IMR-90 (cell line): ENCODE results near the gene LHFPL3. TPM values are rescaled to one million over a fixed set of nuclear protein-coding genes. Genes with fewer than 3 reads are reported as not detected.

Experiments
- ATAC-seq: fragments of 200-7000 bp; cut with Tn5 transposase; 2 replicates; pipeline ENCODE4 v1.9.1; 2020; ENCODE audit warnings: low read depth, mild to moderate bottlenecking, moderate library complexity
- BruUV-seq: library from RNA; stranded (reverse); fragments of 400-500 nt; replicated peaks from 2 replicates; lab custom pipeline; 2021; lab: Mats Ljungman, UMichigan
- CTCF ChIA-PET: fragments of 300-600 bp; formaldehyde crosslinking; extraction: SDS; loops from one replicate; lab custom pipeline; 2021; ENCODE audit warnings: antibody characterized with exemption; lab: Yijun Ruan, JAX
- POLR2A ChIA-PET: fragments of 300-600 bp; sonication (Branson Sonifier 250); formaldehyde crosslinking; loops from one replicate; lab custom pipeline; 2022; ENCODE audit warnings: antibody characterized with exemption; ENCODE audit not compliant: unreplicated experiment; lab: Charles Lee
- DNase-seq: peaks from one replicate; pipeline ENCODE4 v3.0.0; 2013
- H2AFZ ChIP-seq: replicated peaks from 2 replicates; pipeline ENCODE3; 2013; ENCODE audit warnings: low read length, mild to moderate bottlenecking; ENCODE audit not compliant: poor library complexity
- H2AK5ac ChIP-seq: 2 replicates; pipeline ENCODE4 v1.6.1; 2013; ENCODE audit warnings: low read depth, low read length, inconsistent platforms
- H2AK9ac ChIP-seq: replicated peaks from 2 replicates; pipeline ENCODE3; 2013; ENCODE audit warnings: mild to moderate bottlenecking, low read depth, low read length, moderate library complexity; ENCODE audit not compliant: poor library complexity
- H2BK120ac ChIP-seq: 2 replicates; pipeline ENCODE4 v1.6.1; 2013; ENCODE audit warnings: low read depth, low read length, inconsistent platforms
- H2BK15ac ChIP-seq: 3 replicates; pipeline ENCODE4 v1.6.1; 2013; ENCODE audit warnings: low read depth, low read length, inconsistent platforms
- H2BK20ac ChIP-seq: 2 replicates; pipeline ENCODE4 v1.6.1; 2013; ENCODE audit warnings: low read depth, mild to moderate bottlenecking, inconsistent platforms, low read length, moderate library complexity
- H2BK5ac ChIP-seq: 2 replicates; pipeline ENCODE4 v1.6.1; 2013; ENCODE audit warnings: mild to moderate bottlenecking, low read depth, low read length, inconsistent platforms; ENCODE audit not compliant: poor library complexity, severe bottlenecking
- H3K14ac ChIP-seq: replicated peaks from 2 replicates; pipeline ENCODE4 v1.6.1; 2013; ENCODE audit warnings: low read depth, low read length, inconsistent platforms
- H3K18ac ChIP-seq: 2 replicates; pipeline ENCODE4 v1.6.1; 2013; ENCODE audit warnings: low read depth, low read length, control low read depth
- H3K23ac ChIP-seq: 2 replicates; pipeline ENCODE4 v1.6.1; 2013; ENCODE audit warnings: low read depth, low read length, inconsistent platforms
- H3K27ac ChIP-seq: 2 replicates; pipeline ENCODE4 v1.5.1; 2013; ENCODE audit warnings: mild to moderate bottlenecking, control low read depth, low read length; ENCODE audit not compliant: insufficient read depth
- H3K27me3 ChIP-seq: 2 replicates; pipeline ENCODE4 v1.6.1; 2013; ENCODE audit warnings: low read length; ENCODE audit not compliant: control insufficient read depth, insufficient read depth
- H3K36me3 ChIP-seq: 2 replicates; pipeline ENCODE4 v1.6.1; 2013; ENCODE audit warnings: low read length, mixed read lengths; ENCODE audit not compliant: control insufficient read depth, insufficient read depth
- H3K4ac ChIP-seq: 2 replicates; pipeline ENCODE4 v1.6.1; 2013; ENCODE audit warnings: low read depth, low read length, inconsistent platforms
- H3K4me1 ChIP-seq: 2 replicates; pipeline ENCODE4 v1.6.1; 2013; ENCODE audit warnings: low read length, mixed read lengths; ENCODE audit not compliant: control insufficient read depth, insufficient read depth
- H3K4me2 ChIP-seq: 2 replicates; pipeline ENCODE4 v1.6.1; 2013; ENCODE audit warnings: low read depth, mild to moderate bottlenecking, control low read depth, low read length, moderate library complexity
- H3K4me3 ChIP-seq: 2 replicates; pipeline ENCODE4 v1.5.1; 2013; ENCODE audit warnings: low read depth, mild to moderate bottlenecking, control low read depth, low read length, moderate library complexity; ENCODE audit not compliant: insufficient read depth
- H3K56ac ChIP-seq: 2 replicates; pipeline ENCODE4 v1.6.1; 2013; ENCODE audit warnings: low read length, inconsistent platforms; ENCODE audit not compliant: insufficient read depth; ENCODE audit errors: extremely low read depth
- H3K79me1 ChIP-seq, 2 experiments: 2 replicates each; pipeline ENCODE4 v1.6.1; 2013; ENCODE audit warnings: low read length in 2 of 2, inconsistent platforms in 1 of 2, low read depth in 1 of 2
- H3K9ac ChIP-seq: 2 replicates; pipeline ENCODE4 v1.6.1; 2013; ENCODE audit warnings: low read depth, low read length, control low read depth
- H3K9me1 ChIP-seq: 2 replicates; pipeline ENCODE4 v1.6.1; 2013; ENCODE audit warnings: low read length, inconsistent platforms; ENCODE audit not compliant: insufficient read depth
- H3K9me3 ChIP-seq: 2 replicates; pipeline ENCODE4 v1.6.1; 2013; ENCODE audit warnings: low read length; ENCODE audit not compliant: control insufficient read depth, insufficient read depth
- H4K20me1 ChIP-seq: 2 replicates; pipeline ENCODE4 v1.6.1; 2013; ENCODE audit warnings: low read length, inconsistent platforms; ENCODE audit not compliant: insufficient read depth
- H4K5ac ChIP-seq: 2 replicates; pipeline ENCODE4 v1.6.1; 2013; ENCODE audit warnings: mild to moderate bottlenecking, low read depth, low read length, control low read depth
- H4K8ac ChIP-seq, 2 experiments: 2 replicates each; pipeline ENCODE4 v1.6.1; 2013; ENCODE audit warnings: low read depth in 2 of 2, low read length in 2 of 2, control low read depth in 1 of 2, inconsistent platforms in 1 of 2
- H4K91ac ChIP-seq: 2 replicates; pipeline ENCODE4 v1.6.1; 2013; ENCODE audit warnings: low read depth, low read length, inconsistent platforms; ENCODE audit not compliant: insufficient read depth
- BHLHE40 ChIP-seq: fragments of 150-350 bp; IDR thresholded peaks from 2 replicates; pipeline ENCODE4 v1.6.1; 2016; ENCODE audit warnings: mild to moderate bottlenecking, low read depth, low read length
- CEBPB ChIP-seq: IDR thresholded peaks from 2 replicates; pipeline ENCODE4 v1.6.1; 2012; ENCODE audit warnings: low read depth, low read length, improper control_type of control experiment
- CHD1 ChIP-seq: IDR thresholded peaks from 2 replicates; pipeline ENCODE4 v1.6.1; 2012; ENCODE audit warnings: low read depth, low read length, improper control_type of control experiment
- CTCF ChIP-seq: conservative IDR thresholded peaks from 2 replicates; pipeline ENCODE4 v1.5.1; 2012; ENCODE audit warnings: mild to moderate bottlenecking, low read depth, low read length, improper control_type of control experiment
- ELK1 ChIP-seq: fragments of 150-350 bp; IDR thresholded peaks from 2 replicates; pipeline ENCODE4 v1.6.1; 2016; ENCODE audit warnings: low read depth, mild to moderate bottlenecking, low read length, moderate library complexity, borderline replicate concordance
- FOS ChIP-seq: fragments of 150-350 bp; IDR thresholded peaks from 2 replicates; pipeline ENCODE4 v1.6.1; 2016; ENCODE audit warnings: low read depth, low read length
- MAFK ChIP-seq: IDR thresholded peaks from 2 replicates; pipeline ENCODE4 v1.6.1; 2012; ENCODE audit warnings: low read depth, low read length, improper control_type of control experiment
- MAZ ChIP-seq: IDR thresholded peaks from 2 replicates; pipeline ENCODE4 v1.6.1; 2012; ENCODE audit warnings: low read depth, mild to moderate bottlenecking, low read length, improper control_type of control experiment, moderate library complexity, borderline replicate concordance
- MXI1 ChIP-seq: IDR thresholded peaks from 2 replicates; pipeline ENCODE4 v1.6.1; 2012; ENCODE audit warnings: low read depth, mild to moderate bottlenecking, low read length, moderate library complexity, borderline replicate concordance
- NFE2L2 ChIP-seq: fragments of 150-350 bp; IDR thresholded peaks from 2 replicates; pipeline ENCODE4 v1.6.1; 2016; ENCODE audit warnings: low read depth, mild to moderate bottlenecking, low read length
- POLR2A ChIP-seq: IDR thresholded peaks from 2 replicates; pipeline ENCODE4 v1.6.1; 2012; ENCODE audit warnings: mild to moderate bottlenecking, low read depth, low read length
- RAD21 ChIP-seq: IDR thresholded peaks from 2 replicates; pipeline ENCODE4 v1.6.1; 2012; ENCODE audit warnings: low read length, improper control_type of control experiment
- RCOR1 ChIP-seq: IDR thresholded peaks from 2 replicates; pipeline ENCODE4 v1.6.1; 2012; ENCODE audit warnings: mild to moderate bottlenecking, low read length, improper control_type of control experiment; ENCODE audit not compliant: insufficient replicate concordance
- RFX5 ChIP-seq: IDR thresholded peaks from 2 replicates; pipeline ENCODE4 v1.8.0; 2012; ENCODE audit warnings: low read depth, mild to moderate bottlenecking, low read length, moderate library complexity
- SMC3 ChIP-seq: fragments of 150-350 bp; IDR thresholded peaks from 2 replicates; pipeline ENCODE4 v1.6.1; 2016; ENCODE audit warnings: low read depth, mild to moderate bottlenecking, antibody characterized with exemption, low read length, moderate library complexity
- USF2 ChIP-seq: fragments of 150-350 bp; IDR thresholded peaks from 2 replicates; pipeline ENCODE4 v1.6.1; 2017; ENCODE audit warnings: mild to moderate bottlenecking, antibody characterized with exemption, low read length, low read depth
- WGBS, 2 experiments: methylation state at CpG; one replicate each; pipeline versions ENCODE4 v1.1.5 to v1.1.7; 2013; ENCODE audit warnings: missing lambda C conversion rate in 2 of 2; ENCODE audit not compliant: insufficient read length in 1 of 2; ENCODE audit errors: extremely low coverage in 2 of 2; 5-methylcytosine and 5-hydroxymethylcytosine counted together
- dilution Hi-C: fragments of 300-500 bp; cut with HindIII; formaldehyde crosslinking; loops from one replicate; pipeline ENCODE4 v1.14.3; 2018; ENCODE audit warnings: low sequenced_read_pairs; ENCODE audit not compliant: unreplicated experiment
- in situ Hi-C: fragments of 300-500 bp; cut with MboI; formaldehyde crosslinking; loops from 3 replicates; pipeline ENCODE4 v1.14.3; 2019; ENCODE audit warnings: low sequenced_read_pairs, inconsistent platforms, mixed read lengths
- intact Hi-C: fragments of 100-400 bp; cut with micrococcal nuclease; formaldehyde crosslinking; loops from 2 replicates; pipeline ENCODE4 v1.10.0; 2022
- polyA plus RNA-seq, 3 experiments: library from polyadenylated mRNA; depleted of rRNA; stranded (reverse); fragments of >200 nt; gene quantifications; 2 replicates each; pipeline ENCODE4 v1.2.3, GENCODE V29; 2012; ENCODE audit warnings: low replicate concordance in 1 of 3
- total RNA-seq: library from RNA; depleted of rRNA; stranded (reverse); fragments of >200 nt; gene quantifications from 2 replicates; pipeline ENCODE4 v1.2.3, GENCODE V29; 2012

The LHFPL3 gene
- total and polyA plus RNA-seq, 2 of the 4 experiments (the other 2 are of a cell fraction) = not detected

GRCh38 chr7:104657134-104657533 is 328.7 kb downstream of the LHFPL3 start:
- no peak overlapping the region for H4K5ac ChIP-seq
- no peaks in the 10 kb centered on the region for H3K36me3 ChIP-seq
- ATAC-seq (no peak), DNase-seq (no peak)
- no peak overlapping the region for H2BK15ac ChIP-seq
- in situ Hi-C loops = no loop called here
- H3K27me3 ChIP-seq = no peaks in the 10 kb centered on the region
- ChIA-PET POLR2A (no interaction called here), CTCF (no interaction called here)
- no peak overlapping the region for H4K91ac ChIP-seq
- H2BK120ac ChIP-seq = no peak overlapping the region
- no peaks in the 10 kb centered on the region for H3K9me1 ChIP-seq
- H3K4me2 ChIP-seq = no peak overlapping the region
- H4K20me1 ChIP-seq = no peaks in the 10 kb centered on the region
- no peak overlapping the region for H2BK20ac ChIP-seq
- H3K4me1 ChIP-seq = no peaks in the 10 kb centered on the region
- no peak overlapping the region for H3K56ac ChIP-seq
- no peak overlapping the region for H3K14ac ChIP-seq
- no peak overlapping the region for H2AK9ac ChIP-seq
- no CpG with 5 or more reads among the region's 1 CpG for WGBS, 2 experiments
- H3K79me1 ChIP-seq = no peaks in the 10 kb centered on the region
- H3K9me3 ChIP-seq = peaks cover 1% of the 10 kb centered on the region; the same call in 1 of the 2 replicates
- H2BK5ac ChIP-seq = no peak overlapping the region
- intact Hi-C loops = no loop called here
- H3K4ac ChIP-seq = no peak overlapping the region
- no peak for TF ChIP-seq CTCF
- TF ChIP-seq BHLHE40 = no peak
- TF ChIP-seq POLR2A = no peak
- TF ChIP-seq MXI1 = no peak
- TF ChIP-seq RCOR1 = no peak
- no peak for TF ChIP-seq NFE2L2
- no peak for TF ChIP-seq USF2
- TF ChIP-seq FOS = no peak
- TF ChIP-seq SMC3 = no peak
- TF ChIP-seq CHD1 = no peak
- TF ChIP-seq MAFK = no peak
- TF ChIP-seq RFX5 = no peak
- TF ChIP-seq MAZ = no peak
- no peak for TF ChIP-seq CEBPB
- TF ChIP-seq RAD21 = no peak
- no peak for TF ChIP-seq ELK1
- H2AFZ ChIP-seq = no peak overlapping the region
- dilution Hi-C loops = no loop called here
- H3K27ac ChIP-seq = no peak overlapping the region
- no peak overlapping the region for H3K4me3 ChIP-seq
- no peak overlapping the region for H2AK5ac ChIP-seq
- H4K8ac ChIP-seq = no peak overlapping the region
- no peak overlapping the region for H3K18ac ChIP-seq
- no peak overlapping the region for H3K23ac ChIP-seq
- no TSS peak for BruUV-seq
- H3K9ac ChIP-seq = no peak overlapping the region
